Measurements from ENCODE around the gene CHST14. TPM values are rescaled to one million over a fixed set of nuclear protein-coding genes. Genes with fewer than 3 reads are reported as not detected.

Gene CHST14
- 37.1 TPM for polyA plus RNA-seq (2013, experiment 1 of 2)
- polyA plus RNA-seq (2013, experiment 2 of 2): 33.7 TPM

- H3K27ac ChIP-seq (ENCODE audit: low read depth, low read length, severe bottlenecking): peak within 1 kb of the TSS; percentile 87
- WGBS, 2 experiments (ENCODE audit: insufficient coverage in 2 of 2): 5 to 8% methylated on average over 4 to 14 of the region's 52 CpGs
These were observed at the start of gene CHST14 for GRCh38 chr15:40470423-40471104. CHST14 (plus strand) TSS chr15:40470984; CDS start chr15:40471214, 230 bp downstream.

DNA sequence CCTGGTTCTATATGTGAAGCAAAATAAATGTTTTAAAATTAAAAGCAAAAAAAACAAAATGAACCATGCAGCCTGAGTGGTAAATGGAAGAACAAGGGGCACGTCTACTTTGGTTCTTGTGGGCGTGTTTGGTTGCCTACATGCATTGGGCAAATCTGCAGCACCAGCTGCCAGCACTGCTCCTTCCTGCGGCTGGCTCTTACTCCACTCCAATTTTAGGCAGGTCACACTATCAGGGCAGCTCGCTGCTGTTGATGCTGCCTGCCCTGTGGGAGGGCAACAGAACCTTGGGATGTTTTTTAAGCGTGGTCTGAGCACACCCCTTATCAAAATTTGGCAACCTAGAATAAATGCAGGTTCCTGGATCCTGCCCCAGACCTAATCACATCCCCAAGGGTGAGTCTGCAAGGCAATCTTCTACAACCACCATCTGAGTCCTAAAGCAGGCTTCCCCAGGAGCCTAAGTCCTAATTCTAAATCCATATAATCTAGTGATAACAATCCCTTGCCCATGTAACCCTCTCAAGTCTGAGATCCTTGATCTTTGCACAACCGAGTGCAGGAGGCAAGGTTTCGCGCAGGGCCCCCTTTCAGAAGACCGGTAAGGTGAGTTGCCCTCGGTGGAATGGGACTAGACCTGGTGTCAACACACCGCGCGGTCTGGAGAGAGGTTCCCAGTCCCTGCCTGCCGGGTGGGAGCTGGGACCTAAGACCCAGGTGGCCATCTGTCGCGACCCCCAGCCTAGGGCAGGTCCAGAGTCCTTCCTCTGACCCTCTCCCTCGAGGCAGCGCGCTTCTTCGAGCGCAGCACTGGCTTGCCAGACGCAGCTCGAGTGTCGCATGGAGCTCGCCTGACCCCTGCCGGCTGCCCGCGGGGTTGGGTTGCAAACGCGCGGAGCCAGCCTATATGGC is 49.3 kb upstream of the CHST14 start:
- Histone ChIP-seq H3K9me3 (ENCODE audit: control insufficient read depth, low read length) (no peaks in the 10 kb centered on the region), H3K27ac (ENCODE audit: low read depth, low read length, severe bottlenecking) (no peak overlapping the region), H3K36me3 (ENCODE audit: control insufficient read depth, insufficient read depth, low read length) (peaks cover 11% of the 10 kb centered on the region), H3K4me1 (ENCODE audit: control insufficient read depth, insufficient read depth, low read length, poor library complexity, severe bottlenecking) (peaks cover 6% of the 10 kb centered on the region), H3K4me3 (ENCODE audit: extremely low read depth, insufficient read depth, low read length, poor library complexity, severe bottlenecking) (no peak overlapping the region)
- 16 to 23% methylated on average over 24 to 29 of the region's 31 CpGs for WGBS, 2 experiments (ENCODE audit: insufficient coverage in 2 of 2)

More at GRCh38 chr15:40470423-40471104, at the start of gene CHST14:
- peaks cover 36% of the 10 kb centered on the region for H3K36me3 ChIP-seq (ENCODE audit: control insufficient read depth, insufficient read depth, low read length)
- no peaks in the 10 kb centered on the region for H3K9me3 ChIP-seq (ENCODE audit: control insufficient read depth, low read length)
- H3K4me1 ChIP-seq (ENCODE audit: control insufficient read depth, insufficient read depth, low read length, poor library complexity, severe bottlenecking): peaks cover 15% of the 10 kb centered on the region
- H3K4me3 ChIP-seq (ENCODE audit: extremely low read depth, insufficient read depth, low read length, poor library complexity, severe bottlenecking): peak within 1 kb of the TSS; percentile 56

DNA sequence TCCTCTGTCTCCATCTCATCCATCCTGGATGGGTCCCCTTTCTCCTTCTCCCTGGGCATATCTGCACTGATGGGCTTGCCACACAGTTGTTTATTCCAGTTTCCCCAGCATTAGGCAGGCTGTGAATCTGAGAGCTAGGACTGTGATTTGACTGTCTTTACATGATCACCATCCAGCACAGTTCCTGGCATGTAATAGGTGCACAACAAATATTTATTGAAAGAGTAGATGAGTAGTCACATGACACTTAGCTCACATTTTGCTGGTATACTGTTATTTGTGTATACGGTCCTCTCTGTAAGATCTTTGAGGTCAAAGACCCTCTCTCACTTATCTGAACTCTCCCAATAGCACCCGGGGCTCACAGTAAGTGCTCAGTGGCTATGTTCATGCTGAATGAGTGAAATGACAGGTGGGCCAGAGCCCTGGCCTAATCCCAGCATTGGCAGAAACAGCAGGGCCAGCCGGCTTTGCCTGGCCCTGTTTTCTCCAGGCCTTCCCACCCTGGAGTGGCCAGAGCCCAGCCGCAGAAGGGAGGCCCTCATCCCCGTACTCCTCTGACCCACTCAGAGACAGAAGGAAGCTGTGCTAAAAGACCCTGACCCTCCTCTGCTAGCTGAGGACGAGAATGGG is 46.2 kb upstream of the CHST14 start:
- no peaks in the 10 kb centered on the region for H3K36me3 ChIP-seq (ENCODE audit: control insufficient read depth, insufficient read depth, low read length)
- no peak overlapping the region for H3K27ac ChIP-seq (ENCODE audit: low read depth, low read length, severe bottlenecking)

GRCh38 chr15:40425681-40426080 is 45.1 kb upstream of the CHST14 start:
- WGBS, 2 experiments (ENCODE audit: insufficient coverage in 2 of 2): 84 to 89% methylated on average over 4 of the region's 5 CpGs
- Histone ChIP-seq H3K27ac (ENCODE audit: low read depth, low read length, severe bottlenecking) (no peak overlapping the region), H3K4me1 (ENCODE audit: control insufficient read depth, insufficient read depth, low read length, poor library complexity, severe bottlenecking) (peaks cover 6% of the 10 kb centered on the region), H3K4me3 (ENCODE audit: extremely low read depth, insufficient read depth, low read length, poor library complexity, severe bottlenecking) (no peak overlapping the region), H3K9me3 (ENCODE audit: control insufficient read depth, low read length) (no peaks in the 10 kb centered on the region), H3K36me3 (ENCODE audit: control insufficient read depth, insufficient read depth, low read length) (no peaks in the 10 kb centered on the region)

More for the DNA sequence above, 46.2 kb upstream of the CHST14 start:
- Histone ChIP-seq H3K4me1 (ENCODE audit: control insufficient read depth, insufficient read depth, low read length, poor library complexity, severe bottlenecking) (peaks cover 6% of the 10 kb centered on the region), H3K4me3 (ENCODE audit: extremely low read depth, insufficient read depth, low read length, poor library complexity, severe bottlenecking) (no peak overlapping the region), H3K9me3 (ENCODE audit: control insufficient read depth, low read length) (no peaks in the 10 kb centered on the region)
- 71 to 79% methylated on average over 1 to 5 of the region's 6 CpGs for WGBS, 2 experiments (ENCODE audit: insufficient coverage in 2 of 2)

GRCh38 chr15:40427188-40427587 is 43.6 kb upstream of the CHST14 start:
- Histone ChIP-seq H3K4me1 (ENCODE audit: control insufficient read depth, insufficient read depth, low read length, poor library complexity, severe bottlenecking) (no peaks in the 10 kb centered on the region), H3K36me3 (ENCODE audit: control insufficient read depth, insufficient read depth, low read length) (no peaks in the 10 kb centered on the region), H3K9me3 (ENCODE audit: control insufficient read depth, low read length) (no peaks in the 10 kb centered on the region), H3K27ac (ENCODE audit: low read depth, low read length, severe bottlenecking) (no peak overlapping the region), H3K4me3 (ENCODE audit: extremely low read depth, insufficient read depth, low read length, poor library complexity, severe bottlenecking) (no peak overlapping the region)
- 90 to 95% methylated on average over 7 to 8 of the region's 9 CpGs for WGBS, 2 experiments (ENCODE audit: insufficient coverage in 2 of 2)

DNA sequence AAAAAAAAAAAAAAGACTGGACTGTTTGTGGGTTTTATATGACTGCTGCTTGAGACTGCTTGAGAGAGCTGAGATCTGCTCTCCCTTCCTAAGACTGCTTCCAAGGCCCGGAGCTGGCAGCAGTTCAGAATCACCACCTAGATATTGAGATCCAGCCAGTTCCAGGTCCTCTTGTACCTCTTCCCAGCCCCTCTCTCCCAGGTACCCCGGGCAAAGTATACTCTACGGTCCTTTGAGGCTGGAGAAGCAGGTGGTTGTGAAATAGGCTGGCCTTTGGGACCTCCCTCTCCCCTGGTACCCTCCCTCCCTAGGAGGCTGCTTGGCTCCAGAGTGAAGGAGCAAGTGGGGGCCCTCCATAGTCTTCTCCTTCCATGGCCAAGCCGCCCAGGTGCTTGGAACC is 42.6 kb upstream of the CHST14 start:
- no peaks in the 10 kb centered on the region for H3K36me3 ChIP-seq (ENCODE audit: control insufficient read depth, insufficient read depth, low read length)
- H3K4me3 ChIP-seq (ENCODE audit: extremely low read depth, insufficient read depth, low read length, poor library complexity, severe bottlenecking): no peak overlapping the region
- H3K27ac ChIP-seq (ENCODE audit: low read depth, low read length, severe bottlenecking): no peak overlapping the region
- H3K4me1 ChIP-seq (ENCODE audit: control insufficient read depth, insufficient read depth, low read length, poor library complexity, severe bottlenecking): no peaks in the 10 kb centered on the region
- no peaks in the 10 kb centered on the region for H3K9me3 ChIP-seq (ENCODE audit: control insufficient read depth, low read length)
- WGBS, 2 experiments (ENCODE audit: insufficient coverage in 2 of 2): 100% methylated on average over 2 of the region's 4 CpGs; no CpG with 5 or more reads in 1 of the 2 experiments

GRCh38 chr15:40429068-40429710 is 41.6 kb upstream of the CHST14 start:
- 69 to 84% methylated on average over 4 to 5 of the region's 10 CpGs for WGBS, 2 experiments (ENCODE audit: insufficient coverage in 2 of 2)
- no peaks in the 10 kb centered on the region for H3K4me1 ChIP-seq (ENCODE audit: control insufficient read depth, insufficient read depth, low read length, poor library complexity, severe bottlenecking)
- no peaks in the 10 kb centered on the region for H3K9me3 ChIP-seq (ENCODE audit: control insufficient read depth, low read length)
- H3K4me3 ChIP-seq (ENCODE audit: extremely low read depth, insufficient read depth, low read length, poor library complexity, severe bottlenecking): no peak overlapping the region
- no peak overlapping the region for H3K27ac ChIP-seq (ENCODE audit: low read depth, low read length, severe bottlenecking)
- H3K36me3 ChIP-seq (ENCODE audit: control insufficient read depth, insufficient read depth, low read length): no peaks in the 10 kb centered on the region

DNA sequence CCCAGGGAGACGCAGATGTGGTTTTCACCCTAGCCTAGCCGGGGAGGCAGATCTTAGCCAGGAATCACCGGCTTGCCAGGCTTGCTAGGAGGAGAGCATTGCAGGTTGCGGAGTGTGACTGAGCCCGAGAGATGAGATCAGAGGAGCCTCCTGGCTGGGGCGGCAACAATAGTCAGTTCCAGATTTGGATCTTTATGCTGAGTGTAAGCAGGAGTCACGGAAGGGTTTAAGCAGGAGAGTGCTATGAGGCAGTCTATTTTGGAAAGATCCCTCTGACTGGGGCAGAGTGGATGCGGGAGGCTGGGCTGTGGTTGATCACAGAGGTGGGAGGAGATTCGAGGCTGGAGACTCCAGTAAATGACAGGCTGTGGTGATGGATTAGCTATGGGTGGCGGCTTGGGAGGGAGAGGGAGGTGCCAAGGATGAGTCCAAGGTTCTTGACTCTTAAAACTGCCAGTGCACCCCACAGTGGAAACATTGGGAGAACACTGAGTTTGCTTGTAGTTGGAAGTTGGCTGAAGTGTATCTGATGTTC is 40.4 kb upstream of the CHST14 start:
- no peaks in the 10 kb centered on the region for H3K9me3 ChIP-seq (ENCODE audit: control insufficient read depth, low read length)
- H3K27ac ChIP-seq (ENCODE audit: low read depth, low read length, severe bottlenecking): no peak overlapping the region
- no peaks in the 10 kb centered on the region for H3K4me1 ChIP-seq (ENCODE audit: control insufficient read depth, insufficient read depth, low read length, poor library complexity, severe bottlenecking)
- WGBS, 2 experiments (ENCODE audit: insufficient coverage in 2 of 2): 53% methylated on average over 9 to 10 of the region's 10 CpGs
- H3K4me3 ChIP-seq (ENCODE audit: extremely low read depth, insufficient read depth, low read length, poor library complexity, severe bottlenecking): no peak overlapping the region
- no peaks in the 10 kb centered on the region for H3K36me3 ChIP-seq (ENCODE audit: control insufficient read depth, insufficient read depth, low read length)

DNA sequence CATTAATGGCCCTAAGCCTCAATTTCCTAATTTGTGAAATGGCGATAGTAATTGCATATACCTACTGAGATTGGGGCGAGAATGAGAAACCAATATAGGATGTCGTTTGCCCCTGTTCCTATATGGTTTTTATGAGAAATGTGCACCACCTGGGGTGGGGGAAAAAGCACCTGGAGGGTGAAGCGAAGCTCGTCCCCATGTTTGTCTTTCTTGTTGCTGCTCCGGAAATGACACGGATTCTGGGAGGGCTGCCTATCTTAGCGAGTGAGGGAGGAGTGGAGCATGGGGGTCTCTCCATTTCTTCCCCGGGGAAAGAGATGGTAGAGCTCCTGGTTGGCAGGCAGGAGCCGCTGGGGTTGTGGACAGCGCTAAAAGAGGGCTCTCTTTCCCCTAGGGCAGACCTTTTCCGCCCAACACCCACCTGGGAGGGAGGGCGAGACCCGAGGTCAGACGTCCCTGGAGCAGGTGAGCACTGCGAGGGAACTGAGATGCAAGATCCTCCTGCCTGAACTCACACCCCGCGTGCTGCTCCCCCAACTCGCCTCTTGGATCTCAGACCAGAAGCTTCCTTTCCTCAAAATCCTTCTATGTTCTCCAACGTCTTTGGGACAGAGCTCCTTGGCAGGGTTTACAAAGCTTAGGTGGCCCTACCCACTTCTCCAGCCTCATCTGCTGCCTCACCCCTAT is 35.6 kb upstream of the CHST14 start:
- Histone ChIP-seq H3K36me3 (ENCODE audit: control insufficient read depth, insufficient read depth, low read length) (no peaks in the 10 kb centered on the region), H3K27ac (ENCODE audit: low read depth, low read length, severe bottlenecking) (no peak overlapping the region), H3K4me1 (ENCODE audit: control insufficient read depth, insufficient read depth, low read length, poor library complexity, severe bottlenecking) (peaks cover 27% of the 10 kb centered on the region), H3K9me3 (ENCODE audit: control insufficient read depth, low read length) (no peaks in the 10 kb centered on the region), H3K4me3 (ENCODE audit: extremely low read depth, insufficient read depth, low read length, poor library complexity, severe bottlenecking) (peak overlapping the region; percentile 43)
- 62% methylated on average over 17 to 18 of the region's 20 CpGs for WGBS, 2 experiments (ENCODE audit: insufficient coverage in 2 of 2)
